Fibroblast of upper back skin (primary cell): ENCODE measurements around the gene BICD2.

Source experiments
- DNase-seq: peaks from one replicate; pipeline ENCODE4 v3.0.0-alpha.2; 2013

The BICD2 gene

GRCh38 chr9:92664394-92665152 lies 100.1 kb downstream of the BICD2 start:
- DNase-seq = no peak

DNA sequence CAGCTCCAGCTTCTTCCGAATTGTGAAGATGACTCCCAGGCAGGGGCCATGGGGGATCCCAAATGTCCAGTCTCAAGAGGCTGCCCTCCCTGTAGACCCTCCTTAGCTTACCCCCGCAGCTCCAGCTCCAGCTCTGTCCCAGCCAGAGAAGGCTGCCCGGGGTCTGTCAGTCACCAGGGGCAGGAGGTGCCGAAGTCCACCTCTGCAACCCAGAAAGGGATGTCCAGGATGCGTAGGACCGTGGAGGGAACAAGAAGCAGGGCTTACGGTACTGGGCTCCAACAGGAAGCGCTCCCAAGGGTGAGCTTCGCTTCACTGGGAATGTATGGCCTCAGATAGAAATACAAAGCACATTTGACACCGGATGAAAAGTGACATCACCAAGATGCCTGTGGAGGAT lies 100.7 kb downstream of the BICD2 start:
- no peak for DNase-seq

- no peak for DNase-seq
Observed at GRCh38 chr9:92663126-92663525, 101.5 kb downstream of the BICD2 start.

DNA sequence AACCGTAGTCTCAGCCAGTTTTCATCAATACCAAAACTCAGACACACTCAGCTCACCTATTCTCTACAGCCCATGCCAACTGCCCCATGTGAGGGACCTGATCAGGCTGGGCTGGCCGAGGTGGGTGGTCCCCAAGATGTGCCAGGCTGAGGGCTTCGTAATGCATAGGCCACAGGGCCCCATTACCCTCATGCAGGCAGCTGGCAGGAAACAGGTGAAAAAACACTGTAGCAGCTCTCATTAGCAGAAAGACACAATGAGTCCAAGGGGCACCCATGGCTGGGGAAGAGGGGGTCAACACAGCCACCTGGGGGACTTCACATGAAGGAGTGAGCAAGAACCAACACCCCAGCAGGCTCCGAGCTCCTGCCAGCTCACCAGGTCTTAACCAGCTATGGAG lies 102.9 kb downstream of the BICD2 start:
- DNase-seq = no peak
